NCI-H460 (cell line): ENCODE data around the gene NNAT. TPM values are rescaled to one million over a fixed set of nuclear protein-coding genes. Genes with fewer than 3 reads are reported as not detected.

ENCODE experiments used
- DNase-seq: peaks from one replicate; pipeline ENCODE4 v3.0.0-alpha.2; 2016; ENCODE audit warnings: low read depth; ENCODE audit errors: extremely low read depth
- total RNA-seq: library from RNA; depleted of rRNA; stranded (reverse); fragments of >200 nt; shearing (Covaris generic); gene quantifications from 2 replicates; pipeline ENCODE4 v1.2.3, GENCODE V29; 2014; rRNA removed

Gene NNAT
- total RNA-seq, 1 experiment from 2014 or later, result not detected

DNA sequence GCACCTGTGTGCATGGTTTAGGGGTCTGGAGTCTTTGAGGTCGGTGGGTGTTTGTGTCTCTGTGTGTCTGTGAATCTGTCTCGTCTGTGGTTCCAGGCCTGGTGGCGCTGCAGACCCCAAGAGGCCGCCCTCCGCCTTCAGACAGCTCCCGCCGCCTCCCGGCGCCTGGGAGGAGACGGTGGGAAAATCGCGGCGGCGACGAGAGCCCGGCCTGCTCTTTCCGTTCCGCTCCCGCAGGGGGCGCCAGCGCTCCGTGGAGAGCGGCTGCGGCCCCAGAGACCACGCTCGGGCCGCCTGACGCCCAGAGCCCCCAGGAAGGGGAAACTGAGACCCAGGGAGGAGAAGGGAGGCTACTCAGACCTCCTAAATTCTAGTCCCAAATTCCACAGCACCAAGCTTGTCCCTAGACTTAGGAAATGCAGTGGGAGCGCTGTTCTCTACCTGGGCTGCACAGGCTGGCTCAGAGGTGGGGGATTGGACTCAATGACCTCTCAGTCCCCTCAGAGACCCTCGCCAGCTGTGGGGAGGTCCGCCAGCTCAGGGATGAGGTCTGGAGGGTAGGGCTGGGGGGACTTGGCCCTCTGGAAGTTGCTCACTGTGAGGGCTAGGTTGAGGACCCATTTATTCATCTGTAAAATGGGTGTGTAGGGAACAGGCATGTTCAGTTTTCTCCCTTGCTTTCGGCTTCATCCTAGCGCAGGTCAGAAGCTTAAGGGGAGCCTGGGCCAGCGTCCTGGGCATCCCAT is 43.5 kb downstream of the NNAT start:
- peak; percentile 38 for DNase-seq

- DNase-seq, result no peak
These were observed 44.2 kb downstream of the NNAT start for GRCh38 chr20:37565134-37565811.

- no peak for DNase-seq
These were observed 45.7 kb downstream of the NNAT start for GRCh38 chr20:37566590-37567330.

- DNase-seq, result no peak
These were observed 46.2 kb downstream of the NNAT start for GRCh38 chr20:37567331-37567665.

DNA sequence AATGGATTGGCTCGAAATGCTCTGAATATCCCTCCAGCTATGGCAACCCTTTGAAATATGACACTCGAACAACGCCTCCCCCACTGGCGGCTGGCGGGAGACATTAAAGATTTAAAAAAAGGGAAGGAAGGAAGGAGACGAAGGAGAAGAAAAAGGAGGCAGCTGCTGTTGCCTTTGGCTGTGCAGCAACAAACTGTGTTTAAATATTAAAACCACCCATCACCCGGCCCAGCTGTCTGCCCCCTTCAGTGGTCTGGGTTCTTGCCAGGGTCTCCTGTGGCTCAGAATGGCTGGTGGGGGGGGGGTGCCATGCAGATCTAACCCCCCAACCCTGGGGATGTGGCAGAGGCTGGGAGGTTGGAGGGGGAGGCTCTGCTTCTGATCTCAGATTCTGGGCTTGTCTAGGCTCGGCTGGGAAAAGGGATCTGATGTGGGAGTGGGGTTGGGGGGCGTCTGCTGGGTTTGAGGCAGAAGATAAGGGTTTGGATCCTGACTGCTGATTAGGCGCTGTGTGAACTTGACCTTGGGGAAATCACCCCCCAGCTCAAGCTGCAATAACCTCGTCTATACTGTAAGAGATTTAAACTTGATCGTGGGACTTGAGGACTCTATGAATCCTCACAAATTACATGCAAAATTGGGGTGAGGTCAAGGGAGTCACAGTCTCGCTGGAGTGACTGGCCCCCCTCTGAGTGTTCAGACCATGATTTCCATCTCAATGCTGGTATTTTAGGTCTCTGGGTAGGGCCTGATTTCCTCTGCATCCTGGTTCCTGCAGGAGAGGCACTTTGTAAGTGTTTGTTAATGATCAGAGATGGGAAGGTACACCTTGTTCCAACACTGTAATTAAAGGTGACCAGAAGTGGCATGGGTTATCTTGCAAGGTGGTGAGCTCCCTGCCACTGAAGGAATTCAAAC is 46.9 kb downstream of the NNAT start:
- DNase-seq, result no peak

DNA sequence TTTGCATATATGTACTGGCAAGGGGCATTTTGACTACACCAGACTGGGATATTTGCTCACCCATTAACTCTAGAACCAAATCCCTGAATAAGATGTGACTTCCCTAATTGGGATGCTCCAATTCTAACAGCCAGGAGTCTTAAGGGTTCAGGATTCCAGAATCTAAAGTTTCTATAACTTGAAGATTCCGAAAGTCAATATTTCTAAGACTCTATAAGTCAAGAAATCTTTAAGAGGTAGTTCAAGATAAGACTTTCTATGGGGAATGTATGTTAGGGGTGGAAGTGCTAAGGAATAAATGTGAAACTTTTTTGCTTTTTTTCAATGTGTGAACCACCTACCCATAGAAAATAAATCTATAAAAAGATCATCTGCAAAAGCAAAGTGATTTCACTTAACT is 49.4 kb downstream of the NNAT start:
- DNase-seq, result no peak

- no peak for DNase-seq
These were observed 50.0 kb downstream of the NNAT start for GRCh38 chr20:37571033-37571432.

Other genes starting within 250 kb of the NNAT start
- gene MANBAL, start 231.6 kb upstream of the NNAT start, total RNA-seq, result 27.6 and 28.9 TPM in 2 replicates
- 116 TPM in 2 replicates for gene SRC, start 175.1 kb upstream of the NNAT start, total RNA-seq
- gene BLCAP, start 6.6 kb downstream of the NNAT start, total RNA-seq, result 42.4 and 44.3 TPM in 2 replicates
- 36.1 and 37.6 TPM in 2 replicates for gene CTNNBL1, start 172.8 kb downstream of the NNAT start, total RNA-seq